Dermis blood vessel endothelial cell (primary cell): ENCODE measurements around the gene RELN. TPM values are rescaled to one million over a fixed set of nuclear protein-coding genes. Genes with fewer than 3 reads are reported as not detected.
A peak's percentile ranks its signal among the peaks of the same experiment; 100 is the strongest.

ENCODE experiments used
- DNase-seq: peaks from one replicate; pipeline ENCODE4 v3.0.0; 2010
- total RNA-seq: library from RNA; depleted of rRNA; stranded (reverse); fragments of >200 nt; gene quantifications from 2 replicates; pipeline ENCODE4 v1.2.3, GENCODE V29; 2014

The RELN gene
- total RNA-seq, 1 donor from 2014 or later, result 412 TPM

DNA sequence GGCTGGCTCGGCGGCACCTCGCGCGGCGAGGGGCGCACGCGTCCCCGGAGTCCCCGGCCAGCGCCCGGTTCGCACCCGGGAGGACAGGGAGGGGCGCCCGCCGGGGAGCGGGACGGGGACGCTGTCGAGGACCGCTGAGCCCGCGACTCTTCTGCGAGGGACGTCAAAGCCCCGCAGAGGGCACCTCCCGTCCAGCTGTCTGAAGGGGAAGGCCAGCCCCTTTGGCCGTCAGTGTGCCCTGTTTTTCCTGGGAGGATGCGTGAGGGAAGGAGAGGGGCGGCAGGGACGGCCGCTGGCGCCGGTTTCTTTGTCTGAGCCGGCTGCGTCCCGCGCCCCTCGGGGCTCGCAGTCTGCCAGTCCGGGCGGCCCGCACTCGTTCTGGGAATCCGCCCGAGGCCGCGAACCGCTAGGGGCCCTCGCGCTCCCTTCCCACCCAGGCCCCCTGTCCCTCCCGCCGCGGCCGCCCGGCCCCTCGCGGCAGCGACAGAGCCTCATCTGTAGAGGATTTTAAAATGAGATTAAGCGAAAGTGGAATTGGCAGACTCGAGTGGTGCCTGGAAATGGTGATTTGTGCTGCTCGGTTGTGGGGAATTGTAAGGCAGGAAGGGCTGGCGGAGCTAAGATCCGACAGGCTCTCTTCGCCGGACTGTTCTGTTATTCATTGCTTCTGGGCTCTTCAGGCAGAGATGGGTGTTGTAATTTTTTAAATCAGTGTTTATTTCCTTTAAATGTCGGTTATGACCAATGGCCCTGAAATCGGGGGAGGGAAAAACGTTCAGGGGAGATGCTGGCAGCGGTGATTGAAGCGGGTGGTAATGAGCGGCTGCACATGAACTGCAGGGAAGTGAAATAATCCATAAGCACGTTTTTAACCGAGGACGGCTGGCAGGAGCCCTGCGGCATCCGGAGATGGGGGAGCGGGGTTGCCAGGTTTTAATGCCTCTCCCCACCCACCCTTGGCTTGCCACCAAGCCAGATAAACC, 618 bp upstream of the RELN start:
- DNase-seq, result peak; percentile 61

DNA sequence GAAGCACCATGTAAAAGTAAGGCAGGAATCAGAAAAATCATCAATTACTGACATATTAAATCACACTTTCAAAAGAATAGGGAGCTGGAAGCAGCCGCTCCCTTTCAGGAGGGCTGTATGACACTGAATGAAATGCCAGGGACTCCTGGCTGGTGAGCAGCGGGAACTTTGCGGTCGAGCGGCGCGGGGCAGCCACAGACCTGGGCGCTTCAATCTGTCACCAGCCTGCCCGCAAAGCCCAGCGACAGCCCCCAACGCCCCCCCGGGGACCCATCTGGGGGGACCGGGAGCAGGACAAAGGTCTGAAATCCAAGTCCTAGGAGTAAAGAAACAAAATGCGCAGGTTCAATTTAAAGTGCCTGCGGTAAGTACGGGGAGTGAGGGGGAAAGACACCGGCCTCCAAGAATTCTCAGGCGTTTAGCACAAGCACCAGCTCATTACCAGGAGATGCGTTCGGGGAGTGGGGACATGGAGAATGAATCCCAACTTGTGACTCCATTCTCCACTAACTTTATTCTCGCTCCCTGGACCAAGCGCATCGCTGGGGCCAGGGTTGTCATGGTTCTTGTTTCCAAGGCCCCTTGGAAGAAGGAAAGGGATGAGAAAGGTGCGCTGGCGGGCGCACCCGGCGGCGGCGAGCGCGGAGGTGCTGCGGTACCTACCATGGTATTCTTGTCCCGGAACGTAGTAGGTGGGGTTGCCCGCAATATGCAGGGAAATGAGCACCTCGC, 824 bp downstream of the RELN start:
- DNase-seq, result peak; percentile 30

DNA sequence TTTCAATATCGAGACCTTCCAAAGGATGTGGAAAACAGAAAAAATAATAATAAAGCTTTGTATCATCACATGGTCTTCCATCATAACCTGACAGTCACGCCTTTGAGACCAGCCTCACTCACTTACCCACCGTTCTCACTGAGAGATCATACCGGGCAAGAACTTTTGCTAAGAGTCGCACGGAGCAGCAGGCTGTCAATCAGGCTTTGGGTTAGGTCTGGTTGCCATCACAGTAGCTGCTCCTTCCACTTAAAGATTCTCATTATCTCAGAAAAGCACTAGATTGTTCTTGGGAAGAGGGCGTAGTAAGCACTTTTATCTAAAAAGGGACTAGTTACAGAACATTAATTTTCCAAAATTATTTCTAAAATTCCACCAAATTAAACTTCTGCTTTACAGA, 2.0 kb downstream of the RELN start:
- DNase-seq, result no peak

DNA sequence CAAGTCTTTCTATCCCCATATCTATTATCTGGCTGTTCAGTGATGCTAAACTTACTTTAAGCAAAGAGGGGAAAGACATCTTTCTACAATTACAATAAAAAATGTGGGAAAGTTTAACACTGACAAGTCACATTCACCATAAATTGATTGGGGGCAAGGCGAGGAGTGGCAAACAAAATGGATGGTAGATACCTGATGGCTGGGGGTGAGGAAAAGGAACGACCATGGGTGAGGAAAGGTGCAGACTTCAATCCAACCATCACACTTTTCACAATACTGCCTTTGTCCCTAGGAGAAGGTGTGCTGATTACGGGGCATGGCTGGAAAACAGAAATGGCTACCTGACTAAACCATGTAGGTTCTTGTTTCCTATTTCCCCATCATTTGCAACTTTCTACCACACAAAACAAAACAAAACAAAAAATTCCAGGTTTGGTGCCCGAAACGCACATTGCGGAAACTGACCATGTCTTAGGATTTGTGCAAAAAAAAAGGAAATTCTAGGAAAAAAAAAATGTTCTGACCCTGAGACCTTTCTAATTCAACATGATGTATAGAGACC, 3.8 kb downstream of the RELN start:
- no peak for DNase-seq

DNA sequence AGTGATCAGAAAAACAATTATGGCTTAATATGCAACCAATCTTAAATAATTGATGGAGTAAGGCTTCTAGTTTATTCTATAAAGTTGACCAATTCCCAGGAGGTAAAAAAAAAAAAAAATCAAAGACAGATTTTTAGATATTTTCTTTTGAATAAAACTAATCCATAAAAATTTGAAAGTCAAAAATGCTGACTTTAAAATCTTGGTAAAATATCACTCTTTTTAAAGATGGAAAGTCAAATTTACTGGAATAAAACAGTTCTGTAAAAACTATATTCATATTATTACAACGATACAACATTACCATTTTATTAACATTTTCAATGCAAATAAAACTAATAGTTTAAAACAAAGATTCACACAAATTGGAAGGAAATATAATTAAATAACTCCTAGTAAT, 5.4 kb downstream of the RELN start:
- no peak for DNase-seq

DNA sequence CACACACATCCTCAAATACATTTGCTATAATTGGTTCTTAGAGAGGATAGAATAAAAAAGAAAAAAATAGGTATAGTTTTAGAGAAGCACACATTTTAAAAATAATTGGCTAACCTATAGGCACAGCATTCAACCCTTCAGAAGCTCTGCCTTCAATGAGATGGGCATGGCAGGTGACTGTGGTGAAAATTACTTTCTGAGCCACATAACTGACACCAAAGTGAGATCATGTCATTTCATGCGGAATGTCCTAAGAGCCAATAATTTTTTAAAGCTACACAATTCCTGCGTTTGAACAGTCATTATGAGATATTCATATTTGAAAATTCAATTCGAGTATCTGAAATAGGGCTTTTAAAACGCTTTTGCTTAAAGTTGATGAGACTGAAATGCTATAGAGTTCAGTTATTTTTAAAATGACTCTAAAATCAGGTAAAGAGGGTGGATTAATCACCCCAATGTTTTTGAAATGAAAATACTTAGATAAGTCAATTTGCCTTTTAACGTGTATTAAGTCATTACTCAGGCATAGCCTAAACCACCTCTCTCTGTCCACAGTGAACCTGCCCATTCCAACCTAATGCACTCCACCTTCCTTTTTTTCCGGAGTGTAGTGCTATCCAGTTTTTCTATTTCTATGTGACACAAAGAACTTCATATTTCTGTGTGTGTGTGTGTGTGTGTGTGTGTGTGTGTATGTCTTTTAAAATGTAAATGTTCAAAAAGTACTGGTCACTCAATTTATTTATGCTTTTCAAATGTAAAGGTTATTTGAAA, 6.1 kb downstream of the RELN start:
- no peak for DNase-seq

DNA sequence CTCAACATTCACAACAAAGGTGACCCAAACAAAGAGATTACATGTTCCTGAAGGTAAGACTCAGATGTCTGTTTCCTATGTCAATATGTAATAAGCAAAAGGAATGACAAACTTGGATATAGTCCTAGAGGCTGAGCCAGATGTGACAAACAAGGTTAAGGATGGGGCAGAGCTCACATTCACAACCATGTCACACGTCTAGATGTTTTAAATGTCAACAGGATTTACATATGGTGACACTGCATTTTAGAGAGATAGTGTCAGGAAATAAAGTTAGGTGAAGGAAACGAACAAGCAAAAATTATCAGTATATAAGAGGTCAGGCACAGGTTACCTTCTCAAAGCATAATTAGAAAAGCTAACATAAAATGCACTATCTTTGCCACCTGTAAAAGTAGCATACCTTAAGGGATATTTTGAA, 8.4 kb downstream of the RELN start:
- no peak for DNase-seq

- DNase-seq, result no peak
Measured at GRCh38 chr7:103972779-103973434, 16.6 kb downstream of the RELN start.

DNA sequence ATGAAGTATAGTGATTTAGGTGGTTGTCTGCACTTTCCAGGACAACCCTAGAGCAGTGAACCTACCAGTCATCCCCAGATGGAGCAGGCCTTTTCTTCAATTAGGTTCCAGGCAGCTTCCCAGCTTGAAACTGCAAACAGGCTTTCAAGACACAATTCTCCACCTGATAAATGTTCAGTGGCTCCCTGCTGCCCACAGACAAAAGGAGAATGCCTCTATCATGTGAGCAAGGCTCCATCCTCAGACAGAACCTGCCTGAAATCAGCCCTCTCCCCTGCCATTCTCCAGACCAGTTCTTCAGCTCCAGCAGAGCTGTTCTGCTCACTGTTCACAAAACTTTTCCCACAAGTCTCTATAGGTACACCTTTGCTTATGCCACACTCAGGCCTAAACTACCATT, 22.1 kb downstream of the RELN start:
- no peak for DNase-seq

DNA sequence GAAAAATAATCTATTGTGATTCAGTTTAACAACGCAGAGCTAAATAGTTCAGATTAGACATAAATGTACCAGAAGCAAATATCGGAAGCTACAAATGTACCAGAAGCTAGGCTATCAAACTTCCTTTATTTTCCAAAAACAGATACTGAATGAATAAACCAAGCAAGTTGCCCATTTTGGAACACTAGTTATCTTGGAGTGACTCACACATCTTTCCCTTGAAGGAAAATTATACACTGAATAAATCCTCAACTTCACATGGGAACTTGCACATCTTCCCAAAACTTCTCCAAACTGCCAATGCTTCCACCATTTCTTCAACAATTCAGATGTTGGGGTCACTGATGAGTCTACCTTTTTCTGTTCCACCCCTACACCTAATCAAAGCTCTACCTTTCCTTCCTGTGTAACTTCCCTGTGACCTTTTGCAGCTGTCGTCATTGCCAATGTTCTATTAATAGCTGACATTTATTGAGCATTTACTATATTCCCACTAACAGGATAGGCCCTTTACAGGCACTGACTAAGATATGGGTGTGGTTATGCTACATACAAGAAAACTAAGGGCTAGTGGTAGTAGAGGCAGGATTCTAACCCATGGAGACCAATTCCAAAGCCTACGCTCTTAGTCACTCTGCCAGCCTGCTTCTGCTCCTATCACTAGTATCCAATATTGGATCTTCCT, 22.7 kb downstream of the RELN start:
- DNase-seq, result no peak

GRCh38 chr7:103964269-103964668, 25.2 kb downstream of the RELN start:
- no peak for DNase-seq

- DNase-seq, result no peak
Measured at GRCh38 chr7:103962070-103962469, 27.4 kb downstream of the RELN start.

DNA sequence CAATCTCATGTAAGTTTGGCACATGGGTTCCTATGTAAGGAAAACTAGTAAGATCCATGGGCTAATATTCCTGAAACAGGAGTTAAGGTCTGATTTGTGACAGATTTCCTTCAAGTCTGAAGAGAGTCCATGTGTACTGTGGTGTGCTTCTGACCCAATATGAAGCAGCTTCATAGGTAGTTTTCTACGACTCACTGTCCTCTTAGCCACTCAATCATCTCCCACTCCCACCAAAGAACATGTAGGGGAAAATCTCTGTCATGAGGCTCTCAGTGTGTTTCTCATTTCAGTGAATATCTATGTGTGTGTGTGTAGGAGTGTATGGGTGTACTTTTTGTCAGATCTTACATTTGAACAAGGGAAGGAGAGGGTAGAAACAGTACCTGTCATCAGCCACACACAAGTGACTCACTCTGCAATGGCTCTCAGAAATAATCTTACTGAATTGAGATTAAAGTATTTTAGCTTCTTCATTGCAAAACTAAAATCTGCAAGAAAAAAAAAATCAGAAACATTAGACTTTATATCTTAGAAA, 31.1 kb downstream of the RELN start:
- DNase-seq, result no peak

GRCh38 chr7:103955985-103956384, 33.5 kb downstream of the RELN start:
- DNase-seq, result no peak

GRCh38 chr7:103952408-103952807, 37.0 kb downstream of the RELN start:
- no peak for DNase-seq

DNA sequence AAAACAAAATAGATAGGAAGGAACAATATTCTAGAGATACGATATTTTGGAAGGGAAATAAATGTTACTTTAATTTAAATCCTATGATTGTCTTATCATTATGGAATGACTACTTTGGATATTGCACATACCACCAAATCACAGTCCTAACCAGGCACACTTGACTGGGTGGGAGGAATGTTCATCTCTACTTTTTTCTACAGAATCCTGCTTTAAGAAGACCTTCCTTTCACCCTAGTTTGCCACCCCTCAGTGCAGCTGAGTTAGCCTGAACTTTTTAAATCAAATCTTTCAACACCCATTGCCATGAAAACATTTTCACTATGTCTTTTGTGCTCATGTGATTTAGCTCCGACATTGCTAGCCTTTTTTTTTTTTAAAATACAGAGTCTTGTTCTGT, 38.1 kb downstream of the RELN start:
- no peak for DNase-seq

DNA sequence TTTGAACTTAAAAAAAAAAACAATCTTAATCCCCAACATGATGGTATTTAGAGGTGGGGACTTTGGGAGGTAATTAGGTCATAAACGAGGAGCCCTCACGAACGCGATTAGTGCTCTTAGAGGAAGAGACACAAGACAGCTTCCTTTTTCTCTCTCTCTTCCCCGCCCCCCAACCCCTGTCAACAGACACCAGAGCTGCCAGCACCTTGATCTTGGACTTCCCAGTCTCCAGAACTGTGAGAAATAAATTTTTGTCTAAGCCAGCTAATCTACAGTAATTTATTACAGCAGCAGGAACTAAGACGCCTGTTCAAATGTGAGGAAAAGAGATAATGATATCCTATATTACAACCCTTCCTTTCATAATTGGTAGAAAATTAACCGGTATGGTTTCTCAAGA, 40.1 kb downstream of the RELN start:
- DNase-seq, result no peak

DNA sequence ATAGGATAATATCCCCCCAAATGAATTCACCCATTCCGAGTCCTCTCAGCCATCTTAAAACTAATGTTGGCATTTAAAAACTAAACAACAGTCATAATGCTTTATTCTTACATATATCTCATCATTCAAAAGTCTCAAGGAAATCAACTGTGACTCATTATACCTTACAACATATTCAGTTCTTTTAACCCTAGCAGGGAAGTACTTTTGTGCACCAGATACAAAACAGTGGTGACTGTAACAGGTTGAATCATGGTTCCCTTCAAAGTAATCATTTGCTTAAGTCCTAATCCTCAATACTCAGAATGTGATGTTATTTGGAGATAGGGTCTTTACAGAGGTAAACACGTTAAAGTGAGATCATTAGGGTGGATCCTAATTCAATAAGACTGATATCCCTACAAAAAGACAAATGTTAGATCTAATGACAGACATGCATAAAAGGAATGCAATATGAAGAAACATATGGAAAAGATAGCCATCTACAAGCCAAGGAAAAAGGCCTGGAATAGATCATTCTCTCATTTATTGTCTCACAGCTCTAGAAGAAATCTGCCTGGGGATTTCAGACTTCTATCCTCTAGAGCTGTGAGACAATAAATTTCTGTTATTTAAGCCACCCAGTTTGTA, 42.3 kb downstream of the RELN start:
- DNase-seq, result peak; percentile 8

DNA sequence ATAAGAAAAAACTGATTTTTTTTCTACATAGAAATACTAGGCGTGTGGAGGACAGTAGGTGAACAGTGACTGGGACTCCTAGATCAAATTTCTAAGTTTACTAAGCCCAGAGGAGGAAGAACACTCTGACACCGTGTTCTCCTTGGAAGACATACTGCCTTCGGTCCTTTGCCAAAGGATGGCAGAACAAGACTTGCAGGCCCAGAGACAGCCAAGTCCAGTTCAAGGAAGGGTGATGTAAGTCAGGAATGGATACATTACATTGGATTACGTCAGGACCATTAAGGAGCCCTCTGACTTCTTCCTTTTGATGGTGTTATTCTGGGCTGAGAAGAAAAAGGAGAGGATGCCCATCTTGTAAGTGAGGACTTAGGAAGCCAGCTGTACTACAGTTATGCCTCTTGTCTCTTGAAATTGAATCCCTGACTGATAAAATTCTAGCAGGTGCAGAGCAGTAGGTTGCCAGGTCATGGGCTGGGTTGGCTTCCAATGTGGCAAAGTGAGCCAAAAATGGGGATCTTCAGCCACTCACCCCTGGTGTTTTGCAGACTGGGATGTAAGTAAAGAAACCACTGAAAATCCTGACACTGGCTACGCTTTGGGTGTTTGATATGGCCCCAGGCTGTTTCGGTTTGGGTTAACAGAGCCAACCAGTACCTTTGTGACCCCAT, 45.1 kb downstream of the RELN start:
- no peak for DNase-seq

GRCh38 chr7:103941976-103942375, 47.5 kb downstream of the RELN start:
- no peak for DNase-seq
